ENCODE measurements around the gene GRK4. TPM values are rescaled to one million over a fixed set of nuclear protein-coding genes. Genes with fewer than 3 reads are reported as not detected.

GRK4 gene
- total and polyA plus RNA-seq, 10 of the 15 experiments (the other 5 are each of a cell fraction or from before 2014, with no cell fraction given) = 1.1 to 4.0 (median 2.5) TPM

- TF ChIP-seq SMAD1 (IDR thresholded peaks at IDR 0.05; ENCODE audit: low read depth, partially characterized antibody) (peak; percentile 36), POU2F2 (IDR thresholded peaks at IDR 0.05; ENCODE audit: borderline replicate concordance, low read depth, low read length) (no peak), CREB1 (IDR thresholded peaks at IDR 0.05; ENCODE audit: low read depth) (no peak), BCL11A (IDR thresholded peaks at IDR 0.05; ENCODE audit: low read depth, low read length) (no peak), IRF4 (IDR thresholded peaks at IDR 0.05; ENCODE audit: low read depth, low read length) (no peak), NR2C1 (IDR thresholded peaks at IDR 0.05) (no peak), BRCA1 (IDR thresholded peaks at IDR 0.05; ENCODE audit: low read depth, low read length) (no peak), RB1 (IDR thresholded peaks at IDR 0.05; ENCODE audit: borderline replicate concordance) (no peak)
These were observed 112.2 kb downstream of the GRK4 start (continued) for GRCh38 chr4:3075652-3075981.

- ChIA-PET POLR2A (interaction anchor here (1.0 to 1.7 kb wide), 3 partner anchors 32 to 142 kb away, joined by 3 to 6 read pairs (median 3); no protein-coding TSS in a partner anchor), RAD21 (ENCODE audit: unreplicated experiment) (interaction anchor here (1.4 kb wide), 1 partner anchor 40 kb away, joined by 4 read pairs; no protein-coding TSS in a partner anchor), SMC1A (ENCODE audit: uncharacterized antibody, unreplicated experiment) (interaction anchor here (1.3 to 3.3 kb wide), 3 partner anchors 19 to 39 kb away, joined by 4 to 12 read pairs (median 4); no protein-coding TSS in a partner anchor), CTCF (interaction anchor here (1.1 kb wide), 1 partner anchor 36 kb away, joined by 4 read pairs; no protein-coding TSS in a partner anchor)
- BruUV-seq (replicated peaks) = TSS peak; percentile 14
- Histone ChIP-seq H3K4me3 (peak overlapping the region; percentile 63; the same call in 1 of the 2 replicates), H3K4me2 (ENCODE audit: control insufficient read depth, insufficient read depth) (peak overlapping the region; percentile 78), H3K9me3 (replicated peaks; ENCODE audit: control insufficient read depth, insufficient read depth, low read length) (no peaks in the 10 kb centered on the region), H3K27me3 (replicated peaks in 1 of 2; ENCODE audit: control insufficient read depth in 2 of 2, insufficient read depth in 2 of 2, low read length in 1 of 2) (no peaks in the 10 kb centered on the region), H2AFZ (ENCODE audit: control insufficient read depth, low read depth, low read length) (no peak overlapping the region), H3K4me1 (ENCODE audit: control insufficient read depth, insufficient read depth, low read length) (peaks cover 21% of the 10 kb centered on the region), H3K79me2 (ENCODE audit: control insufficient read depth, insufficient read depth, low read length) (peaks cover 77% of the 10 kb centered on the region), H3K27ac (ENCODE audit: control insufficient read depth, insufficient read depth) (peak overlapping the region; percentile 94), H4K20me1 (ENCODE audit: control insufficient read depth, insufficient read depth) (no peaks in the 10 kb centered on the region), H3K9ac (ENCODE audit: control insufficient read depth, insufficient read depth, low read length) (peak overlapping the region; percentile 93), H3K36me3 (ENCODE audit: control insufficient read depth in 2 of 2, insufficient read depth in 2 of 2, low read length in 1 of 2) (no peaks in the 10 kb centered on the region; a peak in 1 of 4 replicates)
- FAIRE-seq = peak; percentile 90
- peak; percentile 86 for DNase-seq (ENCODE audit: low read depth, low spot score)
- ATAC-seq = peak; percentile 60
- in situ Hi-C loops (cut with MboI) (no loop called here), intact Hi-C loops (cut with micrococcal nuclease; ENCODE audit: unreplicated experiment) (loop anchor here (1.0 to 10.0 kb wide), 2 partner anchors 30 to 813 kb away; partner anchors contain the start of gene MXD4)
- 0% methylated on average over 2 of the region's 2 CpGs for WGBS (ENCODE audit: insufficient coverage, insufficient replicate concordance, low lambda C conversion rate, missing lambda C conversion rate)
- TF ChIP-seq EP300 (IDR thresholded peaks at IDR 0.05; ENCODE audit: borderline replicate concordance in 1 of 2, control insufficient read depth in 1 of 2, low read depth in 2 of 2, low read length in 2 of 2) (peak; percentile 93 to 97), ZNF592 (IDR thresholded peaks at IDR 0.05) (no peak), CBFB (IDR thresholded peaks at IDR 0.05; ENCODE audit: low read depth) (peak; percentile 44; the same call in 1 of the 2 replicates), RAD21 (IDR thresholded peaks at IDR 0.05; ENCODE audit: insufficient read depth, low read depth, low read length) (0 out of 2 replicates have a peak, but pooled peaks have one; percentile 6), BACH1 (IDR thresholded peaks at IDR 0.05; ENCODE audit: borderline replicate concordance) (peak; percentile 92; the same call in 1 of the 2 replicates), TAF1 (IDR thresholded peaks at IDR 0.05; ENCODE audit: borderline replicate concordance, low read depth, low read length) (peak; percentile 84), BHLHE40 (IDR thresholded peaks at IDR 0.05; ENCODE audit: borderline replicate concordance in 1 of 2, low read depth in 2 of 2, low read length in 1 of 2) (peak; percentile 93 to 96), MYB (IDR thresholded peaks at IDR 0.05; ENCODE audit: borderline replicate concordance, low read depth, low read length) (peak; percentile 66; the same call in 1 of the 2 replicates), FOS (IDR thresholded peaks at IDR 0.05; ENCODE audit: borderline replicate concordance, extremely low read depth, insufficient read length) (no peak), IKZF2 (IDR thresholded peaks at IDR 0.05) (peak; percentile 81 to 86), CREM (IDR thresholded peaks at IDR 0.05; ENCODE audit: low read depth) (peak; percentile 91), NFYA (IDR thresholded peaks at IDR 0.05; ENCODE audit: borderline replicate concordance, low read depth, low read length) (no peak), ZBED1 (IDR thresholded peaks at IDR 0.05; ENCODE audit: borderline replicate concordance) (peak; percentile 78; the same call in 1 of the 2 replicates)
These were observed 114.4 kb downstream of the GRK4 start for GRCh38 chr4:3077796-3078195.
